ENCODE data around the gene DLL4.

DNA sequence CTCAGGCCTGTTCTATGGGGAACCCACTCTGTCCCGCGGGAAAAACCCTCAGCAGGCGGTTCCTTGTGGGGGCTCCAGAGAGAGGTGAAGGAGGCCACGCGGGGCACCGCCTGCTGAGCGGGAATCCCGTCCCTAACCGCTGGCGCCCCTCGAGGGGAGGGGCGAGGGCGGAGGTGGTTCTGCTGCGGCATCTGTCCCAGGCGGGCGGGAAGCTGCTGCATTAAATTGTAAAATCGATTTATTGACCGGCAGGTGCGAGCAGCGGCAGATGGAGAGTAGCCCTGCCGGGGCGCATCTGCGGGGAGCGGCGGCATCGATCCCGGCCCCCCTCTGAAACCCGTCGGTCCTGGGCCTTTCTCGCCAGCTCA is 3.7 kb upstream of the DLL4 start:
- TF ChIP-seq, protein P1, sequence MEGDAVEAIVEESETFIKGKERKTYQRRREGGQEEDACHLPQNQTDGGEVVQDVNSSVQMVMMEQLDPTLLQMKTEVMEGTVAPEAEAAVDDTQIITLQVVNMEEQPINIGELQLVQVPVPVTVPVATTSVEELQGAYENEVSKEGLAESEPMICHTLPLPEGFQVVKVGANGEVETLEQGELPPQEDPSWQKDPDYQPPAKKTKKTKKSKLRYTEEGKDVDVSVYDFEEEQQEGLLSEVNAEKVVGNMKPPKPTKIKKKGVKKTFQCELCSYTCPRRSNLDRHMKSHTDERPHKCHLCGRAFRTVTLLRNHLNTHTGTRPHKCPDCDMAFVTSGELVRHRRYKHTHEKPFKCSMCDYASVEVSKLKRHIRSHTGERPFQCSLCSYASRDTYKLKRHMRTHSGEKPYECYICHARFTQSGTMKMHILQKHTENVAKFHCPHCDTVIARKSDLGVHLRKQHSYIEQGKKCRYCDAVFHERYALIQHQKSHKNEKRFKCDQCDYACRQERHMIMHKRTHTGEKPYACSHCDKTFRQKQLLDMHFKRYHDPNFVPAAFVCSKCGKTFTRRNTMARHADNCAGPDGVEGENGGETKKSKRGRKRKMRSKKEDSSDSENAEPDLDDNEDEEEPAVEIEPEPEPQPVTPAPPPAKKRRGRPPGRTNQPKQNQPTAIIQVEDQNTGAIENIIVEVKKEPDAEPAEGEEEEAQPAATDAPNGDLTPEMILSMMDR (IDR thresholded peaks at IDR 0.05 in 8 of 11, conservative IDR thresholded peaks at IDR 0.05 in 3 of 11), result no peak
- TF ChIP-seq POLR2A (IDR thresholded peaks at IDR 0.05), result no peak
- no peak for TF ChIP-seq POLR2AphosphoS5 (IDR thresholded peaks at IDR 0.05)

Data from spleen (tissue), 7 donors.